HG02623 (cell line): ENCODE results near the gene GTF2A2.

Experiments used
- ATAC-seq: cut with Tn5 transposase; IDR thresholded peaks from one replicate; pipeline ENCODE4 v1.9.1; 2021; ENCODE audit warnings: moderate library complexity; ENCODE audit not compliant: unreplicated experiment

Gene GTF2A2

DNA sequence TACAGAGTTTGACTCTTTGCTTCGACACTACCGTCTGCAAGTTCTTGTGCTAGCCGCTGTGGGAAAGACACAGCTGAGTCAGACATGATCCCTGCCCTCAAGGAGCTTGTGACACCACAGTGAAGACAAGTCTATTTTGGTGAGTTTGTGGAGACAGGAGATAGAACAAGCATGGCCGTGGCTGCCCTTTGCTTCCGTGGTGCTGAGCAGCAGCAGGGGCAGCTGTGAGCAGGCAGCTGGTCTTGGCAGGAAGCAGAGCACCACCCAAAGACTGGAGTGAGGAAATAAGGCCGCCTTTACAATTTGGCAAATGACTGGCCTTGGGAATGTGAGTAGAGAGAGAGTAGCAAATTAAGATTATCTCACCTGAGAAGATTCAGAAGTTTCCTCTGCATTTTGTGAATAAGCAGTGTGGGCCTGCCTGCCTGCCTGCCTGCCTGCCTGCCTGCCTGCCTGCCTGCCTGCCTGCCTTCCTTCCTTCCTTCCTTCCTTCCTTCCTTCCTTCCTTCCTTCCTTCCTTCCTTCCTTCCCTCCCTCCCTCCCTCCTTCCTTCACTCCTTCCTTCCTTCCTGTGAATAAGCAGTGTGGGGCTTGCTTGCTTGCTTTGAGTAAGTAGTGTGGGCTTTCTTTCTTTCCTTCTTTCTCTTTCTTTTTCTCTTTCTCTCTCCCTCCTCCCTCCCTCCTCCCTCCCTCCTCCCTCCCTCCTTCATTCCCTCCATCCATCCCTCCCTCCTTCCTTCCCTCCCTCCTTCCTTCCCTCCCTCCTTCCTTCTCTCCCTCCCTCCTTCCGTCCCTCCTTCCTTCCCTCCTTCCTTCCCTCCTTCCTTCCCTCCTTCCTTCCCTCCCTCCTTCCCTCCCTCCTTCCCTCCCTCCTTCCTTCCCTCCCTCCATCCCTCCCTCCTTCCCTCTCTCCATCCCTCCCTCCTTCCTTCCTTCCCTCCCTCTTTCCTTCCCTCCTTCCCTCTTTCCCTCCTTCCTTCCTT is 47.3 kb downstream of the GTF2A2 start:
- ATAC-seq = no peak

DNA sequence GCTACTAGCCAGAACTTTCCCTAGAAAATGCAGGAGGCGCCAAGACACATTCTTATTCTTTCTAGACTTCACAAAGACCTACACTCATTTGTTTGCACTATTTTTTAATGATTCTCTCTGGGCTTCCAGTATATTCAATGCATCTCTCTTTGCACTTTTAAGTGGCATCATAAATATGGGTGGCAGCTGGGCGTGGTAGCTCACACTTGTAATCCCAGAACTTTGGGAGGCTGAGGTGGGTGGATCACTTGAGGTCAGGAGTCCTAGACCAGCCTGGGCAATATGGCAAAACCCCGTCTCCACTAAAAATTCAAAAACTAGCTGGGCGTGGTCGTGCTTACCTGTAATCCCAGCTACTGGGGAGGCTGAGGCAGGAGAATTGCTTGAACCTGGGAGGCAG is 51.3 kb downstream of the GTF2A2 start:
- ATAC-seq = no peak

DNA sequence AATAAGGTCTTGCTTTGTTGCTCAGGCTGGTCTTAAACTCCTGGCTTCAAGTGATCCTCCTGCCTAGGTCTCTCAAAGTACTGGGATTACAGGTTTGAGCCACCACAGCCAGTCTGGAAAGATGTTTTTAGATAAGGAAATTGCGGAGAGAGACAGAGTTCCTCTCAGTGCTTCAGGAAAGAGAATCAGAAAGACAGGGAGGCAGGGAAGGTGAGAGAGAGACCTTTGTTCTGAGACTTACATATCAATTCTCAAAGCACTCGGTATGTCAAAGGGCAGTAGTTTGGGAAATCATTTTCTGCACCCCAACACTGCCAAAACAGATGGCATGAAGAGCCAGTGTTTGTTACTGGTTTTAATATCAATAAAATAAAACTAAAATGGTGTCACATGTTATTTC is 58.9 kb downstream of the GTF2A2 start:
- no peak for ATAC-seq

DNA sequence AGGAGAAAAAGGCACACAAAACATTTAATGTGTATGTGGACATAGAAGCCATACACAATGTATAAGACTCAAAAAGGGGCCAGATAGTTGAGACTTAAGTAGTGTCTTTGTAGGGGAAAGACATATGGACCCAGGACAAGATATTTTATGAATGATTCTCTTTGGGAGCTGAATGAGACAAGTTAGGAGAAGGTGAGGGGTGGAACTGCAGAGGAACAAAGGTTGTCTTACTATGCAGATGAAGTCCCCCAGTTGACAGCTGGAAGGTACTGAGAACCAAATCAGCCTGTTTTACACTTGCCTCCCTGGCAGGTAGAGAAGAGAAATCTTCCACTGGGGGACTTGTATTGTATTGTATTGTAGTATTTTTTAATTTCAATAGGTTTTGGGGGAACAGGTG is 60.7 kb downstream of the GTF2A2 start:
- no peak for ATAC-seq

DNA sequence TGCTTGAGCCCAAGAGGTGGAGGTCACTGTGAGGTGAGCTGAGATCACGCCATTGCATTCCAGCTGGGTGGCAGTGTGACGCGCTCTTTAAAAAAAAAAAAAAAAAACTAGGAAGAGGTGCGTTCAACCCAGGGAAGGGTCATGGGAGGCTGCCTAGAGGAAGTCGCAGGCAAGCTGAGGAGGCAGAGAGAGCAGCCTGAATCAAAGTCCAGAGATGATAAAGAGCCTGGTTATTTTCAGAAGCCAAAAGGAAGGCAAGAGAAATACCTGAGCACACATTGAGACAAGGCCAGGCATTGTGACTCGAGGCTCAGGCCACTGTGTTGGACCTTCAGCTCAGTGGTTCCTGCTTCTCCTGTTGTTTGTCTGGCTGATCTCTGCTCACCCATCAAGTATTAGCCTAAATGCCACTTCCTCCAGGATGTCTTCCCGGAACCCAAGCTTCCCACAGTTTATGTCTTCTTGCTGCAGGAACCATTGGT is 61.8 kb downstream of the GTF2A2 start:
- no peak for ATAC-seq

DNA sequence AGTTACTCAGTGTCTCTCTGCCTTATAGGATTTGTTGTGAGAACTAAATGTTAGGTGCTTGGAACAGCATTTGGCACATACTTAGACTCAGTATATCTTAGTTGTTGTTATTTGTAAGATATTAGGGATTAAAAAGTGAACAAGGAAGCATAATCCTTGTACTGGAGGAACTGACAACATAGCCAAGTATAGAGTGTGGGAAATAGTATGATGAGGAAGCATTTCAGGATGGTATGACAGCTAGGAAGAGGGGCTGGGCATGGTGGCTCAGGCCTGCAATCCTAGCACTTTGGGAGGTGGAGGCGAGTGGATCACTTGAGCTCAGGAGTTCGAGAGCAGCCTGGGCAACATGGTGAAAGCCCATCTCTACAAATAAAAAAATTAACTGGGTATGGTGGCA is 62.3 kb downstream of the GTF2A2 start:
- no peak for ATAC-seq

DNA sequence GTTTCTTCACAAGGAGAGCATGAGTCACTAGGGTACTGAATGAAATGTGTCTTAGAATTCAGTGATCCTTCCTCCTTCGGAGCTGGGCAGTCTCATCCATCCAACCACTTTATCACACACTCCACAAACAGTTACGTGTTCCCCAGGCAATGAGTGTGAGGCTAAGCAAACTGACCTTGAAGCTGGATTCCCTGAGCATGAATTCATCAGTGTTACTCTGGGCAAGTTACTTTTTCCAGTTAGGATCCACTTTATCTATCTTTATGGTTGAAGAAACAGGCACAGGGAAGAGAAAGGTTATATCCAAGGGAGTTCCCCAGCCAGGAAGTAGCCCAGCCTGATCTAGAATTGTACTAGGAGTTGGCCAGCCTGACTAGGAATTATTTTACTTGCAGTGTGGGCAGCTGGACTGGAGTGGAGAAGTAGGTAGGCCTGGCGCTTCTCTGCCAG is 62.8 kb downstream of the GTF2A2 start:
- no peak for ATAC-seq

DNA sequence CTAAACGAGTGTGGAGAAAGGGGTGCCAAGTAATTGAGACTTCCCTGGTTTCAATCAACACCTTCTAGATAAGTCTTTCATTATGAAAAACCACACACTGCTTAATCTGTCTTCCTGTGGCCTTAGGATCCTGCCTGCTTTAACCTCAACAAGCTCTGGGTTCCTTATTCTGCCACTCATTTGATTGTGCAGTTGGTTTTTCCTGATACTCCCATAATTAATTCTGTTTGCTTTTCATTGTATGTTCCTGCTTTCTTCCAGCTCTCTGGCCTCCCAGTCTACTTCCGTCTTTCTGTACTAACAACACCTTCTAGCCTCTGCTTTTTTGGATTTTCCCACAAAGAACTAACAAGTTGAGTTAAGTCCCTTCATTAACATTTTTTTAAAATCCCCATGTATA is 66.0 kb downstream of the GTF2A2 start:
- ATAC-seq = no peak

DNA sequence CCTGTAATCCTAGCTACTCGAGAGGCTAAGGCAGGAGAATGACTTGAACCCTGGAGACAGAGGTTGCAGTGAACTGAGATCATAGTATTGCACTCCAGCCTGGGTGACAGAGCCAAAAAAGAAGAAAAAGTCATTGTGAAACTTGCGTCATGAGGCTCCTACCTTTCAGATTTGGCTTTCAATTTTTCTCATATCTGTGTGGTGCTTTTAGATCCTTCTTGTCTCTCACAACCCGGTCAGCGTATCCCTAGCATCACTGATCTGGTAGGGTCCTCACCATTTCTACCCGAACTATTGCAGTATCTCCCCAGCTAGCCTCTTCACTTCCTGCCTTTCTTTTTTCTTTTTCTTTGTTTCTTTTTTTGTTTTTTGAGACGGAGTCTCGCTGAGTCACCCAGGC is 67.3 kb downstream of the GTF2A2 start:
- no peak for ATAC-seq
